ENCODE data around the gene CD7. TPM values are rescaled to one million over a fixed set of nuclear protein-coding genes. Genes with fewer than 3 reads are reported as not detected.

The CD7 gene
- total RNA-seq, 2 experiments from 2014 or later: not detected

DNA sequence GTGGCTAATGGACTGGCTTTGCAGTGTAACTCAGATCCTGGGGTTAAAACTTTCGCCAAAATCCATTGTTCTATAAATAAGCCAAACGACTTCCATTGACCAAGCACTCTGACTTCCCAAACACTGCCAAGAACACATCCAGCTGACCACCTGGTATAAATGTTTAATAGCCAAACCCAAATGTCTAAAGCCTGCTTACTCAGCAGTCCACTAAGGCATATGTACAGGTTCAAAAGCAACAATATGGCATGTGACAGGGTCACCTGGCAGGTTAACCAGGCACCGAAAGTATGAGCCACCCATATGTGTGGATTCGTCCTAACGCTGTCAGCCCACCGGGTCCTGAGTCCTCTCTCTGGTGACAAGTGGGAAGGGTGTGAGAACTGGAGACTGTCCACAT, 46.0 kb downstream of the CD7 start:
- intact Hi-C loops (cut with micrococcal nuclease; ENCODE audit: unreplicated experiment): no loop called here
- Histone ChIP-seq H3K79me2 (ENCODE audit: insufficient read depth, low read depth, low read length) (peaks cover 64% of the 10 kb centered on the region), H3K4me1 (ENCODE audit: insufficient read depth, low read length, poor library complexity, severe bottlenecking) (peaks cover 17% of the 10 kb centered on the region), H3K4me2 (ENCODE audit: low read length) (peak overlapping the region; percentile 81; the same call in 1 of the 2 replicates), H2AFZ (ENCODE audit: low read length) (no peak overlapping the region), H3K27ac (ENCODE audit: low read depth, low read length, poor library complexity, severe bottlenecking) (no peak overlapping the region), H3K9me3 (ENCODE audit: low read length) (no peaks in the 10 kb centered on the region), H4K20me1 (ENCODE audit: insufficient read depth, low read length) (peaks cover 24% of the 10 kb centered on the region), H3K9me2 (ENCODE audit: insufficient read depth, low read length) (no peaks in the 10 kb centered on the region), H3K36me3 (ENCODE audit: insufficient read depth, low read length) (peaks cover 57% of the 10 kb centered on the region), H3K4me3 (ENCODE audit: low read depth, low read length, poor library complexity, severe bottlenecking) (no peak overlapping the region)
- TF ChIP-seq, protein P1, sequence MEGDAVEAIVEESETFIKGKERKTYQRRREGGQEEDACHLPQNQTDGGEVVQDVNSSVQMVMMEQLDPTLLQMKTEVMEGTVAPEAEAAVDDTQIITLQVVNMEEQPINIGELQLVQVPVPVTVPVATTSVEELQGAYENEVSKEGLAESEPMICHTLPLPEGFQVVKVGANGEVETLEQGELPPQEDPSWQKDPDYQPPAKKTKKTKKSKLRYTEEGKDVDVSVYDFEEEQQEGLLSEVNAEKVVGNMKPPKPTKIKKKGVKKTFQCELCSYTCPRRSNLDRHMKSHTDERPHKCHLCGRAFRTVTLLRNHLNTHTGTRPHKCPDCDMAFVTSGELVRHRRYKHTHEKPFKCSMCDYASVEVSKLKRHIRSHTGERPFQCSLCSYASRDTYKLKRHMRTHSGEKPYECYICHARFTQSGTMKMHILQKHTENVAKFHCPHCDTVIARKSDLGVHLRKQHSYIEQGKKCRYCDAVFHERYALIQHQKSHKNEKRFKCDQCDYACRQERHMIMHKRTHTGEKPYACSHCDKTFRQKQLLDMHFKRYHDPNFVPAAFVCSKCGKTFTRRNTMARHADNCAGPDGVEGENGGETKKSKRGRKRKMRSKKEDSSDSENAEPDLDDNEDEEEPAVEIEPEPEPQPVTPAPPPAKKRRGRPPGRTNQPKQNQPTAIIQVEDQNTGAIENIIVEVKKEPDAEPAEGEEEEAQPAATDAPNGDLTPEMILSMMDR (conservative IDR thresholded peaks at IDR 0.05; ENCODE audit: low read length): no peak
- no peak for TF ChIP-seq EZH2phosphoT487 (IDR thresholded peaks at IDR 0.05; ENCODE audit: borderline replicate concordance, low read depth, low read length)
- POLR2A ChIA-PET: no interaction called here
- DNase-seq (ENCODE audit: low spot score): no peak
- CTCF ChIA-PET (ENCODE audit: unreplicated experiment): no interaction called here
- TSS peak; percentile 38 for BruUV-seq (replicated peaks)

DNA sequence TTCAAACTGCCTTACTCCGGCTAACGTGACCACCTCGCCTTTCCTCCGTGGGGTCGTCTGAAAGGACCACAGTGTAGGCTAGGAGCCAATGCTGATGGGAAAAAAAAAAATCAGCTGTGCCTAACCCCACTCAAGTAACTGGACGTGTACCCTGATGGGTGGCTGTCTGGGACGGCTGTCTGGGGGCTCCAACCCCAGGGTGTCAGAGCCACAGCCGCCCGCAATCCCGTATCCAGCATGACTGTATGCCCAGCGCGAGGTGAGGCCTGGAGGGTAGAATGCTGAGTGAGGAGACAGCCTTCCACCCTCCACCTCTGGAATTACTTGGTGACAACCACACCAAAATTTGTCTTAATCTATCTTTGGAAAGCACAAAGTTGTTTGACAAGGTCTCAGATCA, 46.8 kb downstream of the CD7 start:
- ChIA-PET CTCF (ENCODE audit: unreplicated experiment) (no interaction called here), POLR2A (no interaction called here)
- DNase-seq (ENCODE audit: low spot score): no peak
- Histone ChIP-seq H3K36me3 (ENCODE audit: insufficient read depth, low read length) (peaks cover 65% of the 10 kb centered on the region), H3K9me2 (ENCODE audit: insufficient read depth, low read length) (no peaks in the 10 kb centered on the region), H3K27ac (ENCODE audit: low read depth, low read length, poor library complexity, severe bottlenecking) (no peak overlapping the region), H3K79me2 (ENCODE audit: insufficient read depth, low read depth, low read length) (peaks cover 69% of the 10 kb centered on the region), H3K9me3 (ENCODE audit: low read length) (no peaks in the 10 kb centered on the region), H3K4me3 (ENCODE audit: low read depth, low read length, poor library complexity, severe bottlenecking) (no peak overlapping the region), H2AFZ (ENCODE audit: low read length) (no peak overlapping the region), H3K4me1 (ENCODE audit: insufficient read depth, low read length, poor library complexity, severe bottlenecking) (peaks cover 17% of the 10 kb centered on the region), H4K20me1 (ENCODE audit: insufficient read depth, low read length) (peaks cover 24% of the 10 kb centered on the region), H3K4me2 (ENCODE audit: low read length) (no peak overlapping the region)
- BruUV-seq (replicated peaks): no TSS peak
- TF ChIP-seq, protein P1 (conservative IDR thresholded peaks at IDR 0.05; ENCODE audit: low read length): no peak
- no peak for TF ChIP-seq EZH2phosphoT487 (IDR thresholded peaks at IDR 0.05; ENCODE audit: borderline replicate concordance, low read depth, low read length)
- intact Hi-C loops (cut with micrococcal nuclease; ENCODE audit: unreplicated experiment): no loop called here

DNA sequence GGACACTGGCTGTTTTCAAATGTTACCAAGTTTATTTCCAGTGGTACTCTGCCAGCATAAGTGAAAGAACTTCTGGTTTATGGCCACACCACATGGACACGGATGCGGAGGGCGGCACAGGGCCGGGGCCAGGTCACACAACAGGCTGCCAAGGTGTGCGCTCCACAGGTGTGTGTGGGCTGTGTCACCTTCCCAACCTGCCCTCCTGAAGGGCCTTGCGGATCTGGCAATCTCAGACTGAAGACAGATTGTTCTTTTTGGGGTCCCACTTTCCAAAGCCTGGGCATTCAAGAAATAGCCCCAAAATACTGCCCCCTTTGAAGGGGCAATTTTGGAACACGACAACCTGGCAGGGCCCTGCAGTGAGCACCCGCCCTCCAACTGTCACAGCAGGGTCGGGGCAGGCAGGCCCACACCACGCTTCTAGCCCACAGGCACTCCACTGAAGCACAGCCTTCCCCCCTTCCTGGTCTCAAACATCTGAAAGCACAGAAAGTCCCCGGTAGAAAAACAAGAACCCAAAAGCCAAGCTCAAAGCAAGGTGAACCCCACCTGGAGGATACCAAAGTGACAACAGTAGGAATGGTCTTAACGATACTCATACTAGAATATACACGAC, 47.4 kb downstream of the CD7 start:
- peaks cover 69% of the 10 kb centered on the region for H3K79me2 ChIP-seq (ENCODE audit: insufficient read depth, low read depth, low read length)
- no peaks in the 10 kb centered on the region for H3K9me3 ChIP-seq (ENCODE audit: low read length)
- ChIA-PET CTCF (ENCODE audit: unreplicated experiment) (no interaction called here), POLR2A (no interaction called here)
- BruUV-seq (replicated peaks): no TSS peak
- TF ChIP-seq, protein P1 (conservative IDR thresholded peaks at IDR 0.05; ENCODE audit: low read length): no peak
- TF ChIP-seq EZH2phosphoT487 (IDR thresholded peaks at IDR 0.05; ENCODE audit: borderline replicate concordance, low read depth, low read length): no peak
- intact Hi-C loops (cut with micrococcal nuclease; ENCODE audit: unreplicated experiment): no loop called here
- no peak for DNase-seq (ENCODE audit: low spot score)
- no peaks in the 10 kb centered on the region for H3K9me2 ChIP-seq (ENCODE audit: insufficient read depth, low read length)
- no peak overlapping the region for H3K27ac ChIP-seq (ENCODE audit: low read depth, low read length, poor library complexity, severe bottlenecking)
- H4K20me1 ChIP-seq (ENCODE audit: insufficient read depth, low read length): peaks cover 24% of the 10 kb centered on the region
- H3K4me2 ChIP-seq (ENCODE audit: low read length): no peak overlapping the region
- H3K4me3 ChIP-seq (ENCODE audit: low read depth, low read length, poor library complexity, severe bottlenecking): no peak overlapping the region
- peaks cover 17% of the 10 kb centered on the region for H3K4me1 ChIP-seq (ENCODE audit: insufficient read depth, low read length, poor library complexity, severe bottlenecking)
- peaks cover 71% of the 10 kb centered on the region for H3K36me3 ChIP-seq (ENCODE audit: insufficient read depth, low read length)
- H2AFZ ChIP-seq (ENCODE audit: low read length): no peak overlapping the region

Measured in OCI-LY7 (cell line).